ENCODE data around the gene NDST1.

DNA sequence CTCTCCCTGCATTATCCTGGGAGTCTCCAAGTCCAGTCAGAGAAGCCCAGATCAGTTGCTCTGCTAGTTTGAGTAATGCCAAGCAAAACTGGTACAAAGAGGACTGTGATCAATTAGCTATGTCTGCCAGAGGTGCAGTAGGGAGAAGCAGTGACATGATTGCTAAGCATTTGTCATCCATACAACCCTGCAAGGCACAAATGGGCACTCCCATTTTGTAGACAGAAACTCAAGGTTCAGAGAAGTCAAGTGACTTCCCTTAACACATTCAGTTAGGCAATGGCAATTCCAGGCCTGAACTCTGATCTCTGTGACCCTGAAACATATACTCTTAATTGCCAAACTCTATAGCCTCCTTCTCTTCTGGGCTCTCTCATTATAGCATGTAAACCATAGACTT lies 34.0 kb downstream of the NDST1 start:
- TF ChIP-seq JUND (IDR thresholded peaks at IDR 0.05), result no peak
- TF ChIP-seq POLR2AphosphoS5 (IDR thresholded peaks at IDR 0.05; ENCODE audit: low read depth, low read length), result no peak
- no peak for TF ChIP-seq EZH2 (IDR thresholded peaks at IDR 0.05)
- TF ChIP-seq, protein P1, sequence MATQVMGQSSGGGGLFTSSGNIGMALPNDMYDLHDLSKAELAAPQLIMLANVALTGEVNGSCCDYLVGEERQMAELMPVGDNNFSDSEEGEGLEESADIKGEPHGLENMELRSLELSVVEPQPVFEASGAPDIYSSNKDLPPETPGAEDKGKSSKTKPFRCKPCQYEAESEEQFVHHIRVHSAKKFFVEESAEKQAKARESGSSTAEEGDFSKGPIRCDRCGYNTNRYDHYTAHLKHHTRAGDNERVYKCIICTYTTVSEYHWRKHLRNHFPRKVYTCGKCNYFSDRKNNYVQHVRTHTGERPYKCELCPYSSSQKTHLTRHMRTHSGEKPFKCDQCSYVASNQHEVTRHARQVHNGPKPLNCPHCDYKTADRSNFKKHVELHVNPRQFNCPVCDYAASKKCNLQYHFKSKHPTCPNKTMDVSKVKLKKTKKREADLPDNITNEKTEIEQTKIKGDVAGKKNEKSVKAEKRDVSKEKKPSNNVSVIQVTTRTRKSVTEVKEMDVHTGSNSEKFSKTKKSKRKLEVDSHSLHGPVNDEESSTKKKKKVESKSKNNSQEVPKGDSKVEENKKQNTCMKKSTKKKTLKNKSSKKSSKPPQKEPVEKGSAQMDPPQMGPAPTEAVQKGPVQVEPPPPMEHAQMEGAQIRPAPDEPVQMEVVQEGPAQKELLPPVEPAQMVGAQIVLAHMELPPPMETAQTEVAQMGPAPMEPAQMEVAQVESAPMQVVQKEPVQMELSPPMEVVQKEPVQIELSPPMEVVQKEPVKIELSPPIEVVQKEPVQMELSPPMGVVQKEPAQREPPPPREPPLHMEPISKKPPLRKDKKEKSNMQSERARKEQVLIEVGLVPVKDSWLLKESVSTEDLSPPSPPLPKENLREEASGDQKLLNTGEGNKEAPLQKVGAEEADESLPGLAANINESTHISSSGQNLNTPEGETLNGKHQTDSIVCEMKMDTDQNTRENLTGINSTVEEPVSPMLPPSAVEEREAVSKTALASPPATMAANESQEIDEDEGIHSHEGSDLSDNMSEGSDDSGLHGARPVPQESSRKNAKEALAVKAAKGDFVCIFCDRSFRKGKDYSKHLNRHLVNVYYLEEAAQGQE (IDR thresholded peaks at IDR 0.05; ENCODE audit: low read depth), result no peak
- TF ChIP-seq, protein P2, sequence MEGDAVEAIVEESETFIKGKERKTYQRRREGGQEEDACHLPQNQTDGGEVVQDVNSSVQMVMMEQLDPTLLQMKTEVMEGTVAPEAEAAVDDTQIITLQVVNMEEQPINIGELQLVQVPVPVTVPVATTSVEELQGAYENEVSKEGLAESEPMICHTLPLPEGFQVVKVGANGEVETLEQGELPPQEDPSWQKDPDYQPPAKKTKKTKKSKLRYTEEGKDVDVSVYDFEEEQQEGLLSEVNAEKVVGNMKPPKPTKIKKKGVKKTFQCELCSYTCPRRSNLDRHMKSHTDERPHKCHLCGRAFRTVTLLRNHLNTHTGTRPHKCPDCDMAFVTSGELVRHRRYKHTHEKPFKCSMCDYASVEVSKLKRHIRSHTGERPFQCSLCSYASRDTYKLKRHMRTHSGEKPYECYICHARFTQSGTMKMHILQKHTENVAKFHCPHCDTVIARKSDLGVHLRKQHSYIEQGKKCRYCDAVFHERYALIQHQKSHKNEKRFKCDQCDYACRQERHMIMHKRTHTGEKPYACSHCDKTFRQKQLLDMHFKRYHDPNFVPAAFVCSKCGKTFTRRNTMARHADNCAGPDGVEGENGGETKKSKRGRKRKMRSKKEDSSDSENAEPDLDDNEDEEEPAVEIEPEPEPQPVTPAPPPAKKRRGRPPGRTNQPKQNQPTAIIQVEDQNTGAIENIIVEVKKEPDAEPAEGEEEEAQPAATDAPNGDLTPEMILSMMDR (IDR thresholded peaks at IDR 0.05 in 2 of 3, conservative IDR thresholded peaks at IDR 0.05 in 1 of 3; ENCODE audit: borderline replicate concordance in 1 of 3, insufficient read depth in 1 of 3, low read depth in 2 of 3, low read length in 2 of 3), result no peak
- TF ChIP-seq, protein P3, sequence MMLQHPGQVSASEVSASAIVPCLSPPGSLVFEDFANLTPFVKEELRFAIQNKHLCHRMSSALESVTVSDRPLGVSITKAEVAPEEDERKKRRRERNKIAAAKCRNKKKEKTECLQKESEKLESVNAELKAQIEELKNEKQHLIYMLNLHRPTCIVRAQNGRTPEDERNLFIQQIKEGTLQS (IDR thresholded peaks at IDR 0.05), result no peak
- TF ChIP-seq SIN3A (IDR thresholded peaks at IDR 0.05; ENCODE audit: low read depth), result no peak
- no peak for TF ChIP-seq YY1 (IDR thresholded peaks at IDR 0.05; ENCODE audit: extremely low read depth, insufficient replicate concordance, low read depth, low read length)
